H1 (cell line): ENCODE data around the gene VPS26B. TPM values are rescaled to one million over a fixed set of nuclear protein-coding genes. Genes with fewer than 3 reads are reported as not detected.

Source experiments
- ASH2L ChIP-seq: fragments of 200-600, 300-600 bp; sonication (generic); IDR thresholded peaks from one replicate; pipeline ENCODE4 v1.7.1; 2017; ENCODE audit warnings: low read length
- BACH1 ChIP-seq: IDR thresholded peaks from 2 replicates; pipeline ENCODE4 v1.6.1; 2012; ENCODE audit warnings: low read length, improper control_type of control experiment
- CBX5 ChIP-seq: fragments of 300-800, 300-1000 bp; sonication (generic); IDR thresholded peaks from 2 replicates; pipeline ENCODE4 v1.7.1; 2016; ENCODE audit warnings: antibody characterized with exemption, low read length, low read depth
- CHD7 ChIP-seq: fragments of 300-600 bp; sonication (generic); IDR thresholded peaks from 2 replicates; pipeline ENCODE4 v1.7.1; 2012; ENCODE audit warnings: low read length, moderate library complexity, mild to moderate bottlenecking, inconsistent platforms; ENCODE audit not compliant: insufficient replicate concordance
- KDM4A ChIP-seq: IDR thresholded peaks from one replicate; pipeline ENCODE4 v1.7.1; 2012; ENCODE audit warnings: low read depth, mild to moderate bottlenecking, moderate library complexity, low read length, inconsistent platforms; ENCODE audit not compliant: severe bottlenecking
- KDM5A ChIP-seq: fragments of 200-600 bp; IDR thresholded peaks from 2 replicates; pipeline ENCODE4 v1.7.1; 2012; ENCODE audit warnings: mild to moderate bottlenecking, low read length, inconsistent platforms, mixed read lengths
- RAD21 ChIP-seq, 2 experiments: IDR thresholded peaks in 1 of 2; conservative IDR thresholded peaks in 1 of 2; 2 replicates each; pipeline ENCODE4 v1.6.1; 2011; ENCODE audit warnings: low read depth in 2 of 2, low read length in 2 of 2, improper control_type of control experiment in 1 of 2, inconsistent platforms in 1 of 2, mild to moderate bottlenecking in 1 of 2, moderate library complexity in 1 of 2
- SIRT6 ChIP-seq: IDR thresholded peaks from one replicate; pipeline ENCODE4 v1.7.1; 2012; ENCODE audit warnings: low read length, inconsistent platforms
- SRF ChIP-seq: IDR thresholded peaks from 2 replicates; pipeline ENCODE4 v1.6.1; 2011; ENCODE audit warnings: mild to moderate bottlenecking, low read depth, low read length, moderate library complexity
- TEAD4 ChIP-seq: IDR thresholded peaks from 2 replicates; pipeline ENCODE4 v1.6.1; 2012; ENCODE audit warnings: low read depth, low read length, inconsistent platforms, mixed read lengths
- ZNF274 ChIP-seq: IDR thresholded peaks from 2 replicates; pipeline ENCODE4 v1.7.0; 2012; ENCODE audit warnings: low read length, borderline replicate concordance; ENCODE audit errors: extremely low read depth
- polyA plus RNA-seq, 7 experiments: library from polyadenylated mRNA; depleted of rRNA in 3 of 7; stranded (reverse) in 5 of 7; unstranded in 2 of 7; fragments of >200 nt in 5 of 7; fragments of 200-250 nt in 2 of 7; gene quantifications; 1 replicate in 5 of 7; 2 replicates in 1 of 7; 4 replicates in 1 of 7; pipeline versions ENCODE4 v1.2.1 to v1.2.3, GENCODE V29; 2011 to 2013; ENCODE audit warnings: missing spikeins in 2 of 7, mixed read lengths in 2 of 7
- total RNA-seq: library from RNA; stranded (reverse); fragmentation: NEBNext Ultra II Directional; extraction: Animal tissue kit (Norgen Biotek cat#: 25700); gene quantifications from 2 replicates; pipeline ENCODE4 v1.2.1, GENCODE V29; 2021

The VPS26B gene
- total and polyA plus RNA-seq, 2 of the 8 experiments (the other 6 are each of a cell fraction or from before 2014, with no cell fraction given): 18.3 to 27.0 TPM

GRCh38 chr11:134276396-134277182, 52.1 kb downstream of the VPS26B start (continued):
- no peak for TF ChIP-seq CHD7
- TF ChIP-seq BACH1: no peak
- peak; percentile 61 for TF ChIP-seq KDM4A
- no peak for TF ChIP-seq SIRT6
- no peak for TF ChIP-seq SRF
- TF ChIP-seq RAD21 (IDR thresholded peaks at IDR 0.05 in 1 of 2, conservative IDR thresholded peaks at IDR 0.05 in 1 of 2; ENCODE audit: low read depth in 2 of 2, low read length in 2 of 2): no peak
- no peak for TF ChIP-seq CBX5
- no peak for TF ChIP-seq KDM5A
- no peak for TF ChIP-seq TEAD4
- peak; percentile 22 for TF ChIP-seq ASH2L
- no peak for TF ChIP-seq ZNF274
